ENCODE data around the gene CXCL14.
A peak's percentile ranks its signal among the peaks of the same experiment; 100 is the strongest.
"Not testable (repeated sequence)": the region's sequence is repeated elsewhere in the genome, so short reads cannot be mapped to it uniquely, and the experiment has no call there.

The CXCL14 gene

DNA sequence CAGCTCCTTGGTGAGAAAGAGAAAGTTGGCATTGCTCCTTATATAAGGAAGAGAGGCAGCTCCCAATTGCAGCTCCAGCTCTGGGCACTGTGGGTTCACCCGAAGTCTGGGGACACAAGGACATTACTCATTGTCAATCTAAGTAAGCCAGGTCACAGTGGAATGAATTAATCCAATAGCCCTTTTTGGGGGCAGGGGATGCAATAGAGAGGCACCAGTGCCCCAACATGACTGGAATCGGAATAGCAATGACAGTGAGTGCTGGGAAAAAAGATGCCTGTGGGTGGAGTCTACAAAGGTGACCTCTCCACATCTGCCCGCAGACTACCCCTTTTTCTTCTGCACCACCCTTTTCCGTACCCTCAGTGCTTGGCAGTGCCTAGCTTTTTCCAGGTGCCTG is 31.9 kb downstream of the CXCL14 start:
- DNase-seq (ENCODE audit: insufficient read length, low spot score), result no peak
- FAIRE-seq, result no peak

DNA sequence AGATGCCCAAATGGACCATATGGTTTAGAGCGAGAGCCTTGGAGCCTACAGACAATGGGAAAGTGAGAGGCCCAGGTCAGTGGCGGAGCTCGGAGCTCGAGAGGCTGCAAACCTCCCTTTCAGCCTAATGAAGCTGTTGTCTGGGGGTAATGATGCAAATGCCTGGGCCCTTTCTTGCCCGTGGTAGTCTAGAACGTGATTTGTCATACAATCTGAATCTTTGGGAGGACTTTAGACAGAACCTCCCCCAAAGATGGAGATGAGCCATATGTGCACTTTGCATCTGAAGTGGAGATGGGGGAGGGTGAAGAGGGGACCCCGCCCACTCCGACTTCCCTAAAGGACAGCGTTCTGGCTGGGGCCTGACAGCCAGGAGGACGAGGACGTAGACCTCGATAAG is 32.7 kb downstream of the CXCL14 start:
- DNase-seq (ENCODE audit: insufficient read length, low spot score) (no peak), FAIRE-seq (no peak)

DNA sequence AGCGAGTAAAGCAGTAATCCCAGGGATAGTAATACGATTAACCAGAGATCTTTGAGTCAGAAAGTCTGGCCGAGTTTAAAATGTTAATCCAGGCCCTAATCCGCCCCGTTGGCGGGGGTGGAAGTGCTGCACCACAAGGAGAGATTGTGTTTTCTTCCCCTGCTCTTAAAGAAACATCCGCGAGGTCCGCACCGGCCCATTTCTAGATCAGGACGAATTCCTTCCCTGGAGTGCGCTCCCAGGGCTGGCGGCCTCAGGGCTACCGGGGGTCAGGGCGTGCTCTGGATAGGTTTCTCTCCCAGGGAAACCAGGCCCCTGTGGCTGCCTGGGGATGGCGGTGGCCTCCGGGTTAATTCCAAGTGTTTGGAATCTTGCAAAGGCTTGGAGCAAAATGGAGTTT is 33.7 kb downstream of the CXCL14 start:
- DNase-seq (ENCODE audit: insufficient read length, low spot score) (no peak), FAIRE-seq (no peak)

DNA sequence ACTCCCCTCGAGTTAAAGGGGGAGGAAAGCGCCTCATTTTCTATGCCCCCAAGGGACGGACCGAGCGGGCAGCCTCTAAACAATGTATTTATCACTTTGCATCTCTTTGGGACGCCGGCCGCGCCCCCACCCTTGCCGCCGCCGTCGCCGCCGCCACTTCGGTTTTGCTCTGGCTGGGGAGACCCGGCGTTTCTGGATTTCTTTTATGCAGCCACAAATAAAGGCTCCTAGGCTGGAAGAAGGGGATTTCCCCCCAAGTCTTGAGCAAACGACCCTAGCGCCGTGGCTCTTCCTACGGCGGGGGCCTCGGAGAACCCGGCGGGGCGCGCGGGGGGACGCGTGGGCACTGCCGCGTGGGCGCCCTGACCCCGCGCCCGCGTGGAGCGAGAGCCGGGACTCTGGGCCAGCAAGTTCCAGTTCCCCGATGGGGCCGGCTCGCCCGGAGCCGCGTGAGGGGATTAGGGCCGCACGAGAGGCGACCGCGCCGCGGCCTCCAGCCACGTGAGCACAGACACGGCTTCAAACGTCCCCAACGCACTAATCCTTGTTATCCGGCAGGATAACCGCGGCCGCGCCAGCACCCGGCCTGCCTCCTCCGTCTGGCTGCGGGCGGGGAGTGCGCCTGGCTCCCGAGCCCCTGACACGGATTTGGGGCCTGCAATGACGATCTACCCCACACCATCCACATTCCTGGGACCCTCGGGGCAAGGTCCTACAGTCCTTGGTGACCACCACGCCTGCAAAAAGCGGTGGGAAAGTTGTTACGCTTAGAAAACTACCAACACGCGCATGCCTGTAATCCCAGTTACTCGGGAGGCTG is 35.1 kb downstream of the CXCL14 start:
- FAIRE-seq (no peak), DNase-seq (ENCODE audit: insufficient read length, low spot score) (no peak)

DNA sequence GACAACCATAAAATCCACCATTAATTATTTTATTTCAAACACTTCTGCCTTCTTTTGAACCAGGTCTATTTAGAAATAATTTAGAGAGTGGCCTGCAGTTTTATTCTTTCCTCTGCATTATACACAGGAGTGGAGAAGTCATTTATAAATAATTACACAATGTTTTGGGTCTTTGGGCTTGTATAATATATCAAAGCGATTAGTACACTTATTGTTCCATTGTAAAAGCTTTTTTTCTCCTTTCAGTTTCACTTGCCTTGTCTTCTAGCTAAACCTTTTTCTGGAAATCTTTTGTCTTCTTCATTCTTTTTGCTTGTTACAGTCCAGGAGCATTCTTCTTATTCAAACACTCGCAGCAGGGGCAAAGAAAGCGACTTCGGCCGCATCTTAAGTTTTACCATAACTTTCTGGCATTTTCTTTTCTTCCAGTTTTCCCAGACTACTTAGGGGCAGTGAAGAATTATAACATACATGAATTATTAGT is 35.7 kb downstream of the CXCL14 start:
- DNase-seq (ENCODE audit: insufficient read length, low spot score) (no peak), FAIRE-seq (peak; percentile 18)

DNA sequence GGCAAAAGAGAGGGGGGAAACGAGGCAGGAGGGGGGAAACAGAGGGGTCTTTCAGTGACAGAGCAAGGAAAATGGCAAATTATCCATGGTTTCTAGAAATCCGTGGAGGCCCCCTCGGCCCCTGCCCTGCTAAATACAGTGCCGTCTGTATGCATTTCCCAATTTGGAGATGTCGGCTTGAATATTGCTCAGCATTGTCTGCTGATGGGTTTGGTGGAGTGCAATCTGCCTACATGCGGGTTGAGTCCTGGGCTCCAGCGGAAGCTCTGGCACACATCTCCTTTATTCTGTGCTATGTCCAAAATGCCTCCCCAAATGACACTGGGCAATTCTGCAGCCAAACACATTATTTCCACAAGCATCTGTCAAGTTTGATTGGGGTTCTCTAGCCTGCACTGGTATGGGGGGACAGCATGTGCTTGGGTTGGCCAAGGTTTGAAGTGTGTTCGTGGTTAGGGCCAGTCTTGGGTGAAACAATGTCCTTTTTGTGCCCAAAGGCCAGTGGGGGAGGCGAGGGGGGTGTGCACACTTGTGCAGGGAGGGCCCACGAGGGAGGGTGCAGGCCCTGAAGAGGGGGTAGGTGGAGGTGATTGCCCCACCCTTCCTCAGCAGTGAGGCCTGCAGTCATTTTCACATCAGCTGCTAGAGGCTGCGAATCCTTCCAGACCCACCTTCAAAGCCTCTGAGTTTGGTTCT is 36.8 kb downstream of the CXCL14 start:
- DNase-seq (ENCODE audit: insufficient read length, low spot score), result no peak
- FAIRE-seq, result no peak

DNA sequence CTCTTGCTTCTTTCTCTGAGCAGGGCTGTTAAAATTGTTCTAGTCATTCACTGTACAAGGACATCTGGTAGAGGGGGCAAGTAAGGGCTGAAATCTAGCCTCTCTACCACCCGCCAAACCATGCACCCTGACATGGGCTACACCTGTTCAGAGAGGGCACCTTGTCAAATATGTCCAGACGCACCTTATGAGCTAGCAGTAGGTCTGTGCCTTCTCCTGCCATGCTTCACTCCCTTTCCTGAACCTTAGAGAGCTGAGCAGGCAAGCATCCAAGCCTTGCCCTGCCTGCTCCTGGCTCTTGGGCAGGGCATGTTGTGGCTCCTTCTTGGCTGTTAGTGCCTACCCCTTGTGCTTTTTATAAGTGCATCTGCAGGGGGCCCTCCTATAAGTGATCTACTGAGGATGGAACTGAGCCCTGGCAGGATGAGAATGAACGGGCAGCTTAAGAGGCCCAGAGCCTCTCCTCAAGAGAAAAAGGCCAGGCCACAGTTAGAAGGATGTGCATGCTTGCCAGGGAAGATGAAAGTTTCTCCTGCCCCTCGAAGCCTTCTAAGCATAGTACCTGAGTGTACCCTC is 39.3 kb downstream of the CXCL14 start:
- FAIRE-seq (no peak), DNase-seq (ENCODE audit: insufficient read length, low spot score) (no peak)

DNA sequence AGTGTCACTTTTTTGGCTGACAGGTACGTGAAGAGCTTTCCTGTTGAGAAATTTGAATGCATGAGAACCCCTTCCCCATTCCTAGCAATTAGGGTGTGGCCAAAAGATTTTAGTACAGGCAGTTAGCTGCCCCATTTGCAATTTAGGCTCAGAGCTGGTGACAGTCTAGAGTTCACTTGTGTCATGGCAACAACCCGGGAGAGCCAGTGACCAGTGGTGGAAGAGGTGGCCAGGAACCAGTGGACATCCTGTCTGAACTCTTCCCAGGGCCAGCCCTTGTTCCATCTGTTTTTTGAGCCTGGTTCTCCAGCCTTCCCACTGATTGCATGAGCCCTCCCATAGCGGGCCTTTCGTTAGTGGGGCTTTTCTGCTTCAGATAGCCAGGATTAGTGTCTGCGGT is 40.5 kb downstream of the CXCL14 start:
- DNase-seq (ENCODE audit: insufficient read length, low spot score) (no peak), FAIRE-seq (no peak)

DNA sequence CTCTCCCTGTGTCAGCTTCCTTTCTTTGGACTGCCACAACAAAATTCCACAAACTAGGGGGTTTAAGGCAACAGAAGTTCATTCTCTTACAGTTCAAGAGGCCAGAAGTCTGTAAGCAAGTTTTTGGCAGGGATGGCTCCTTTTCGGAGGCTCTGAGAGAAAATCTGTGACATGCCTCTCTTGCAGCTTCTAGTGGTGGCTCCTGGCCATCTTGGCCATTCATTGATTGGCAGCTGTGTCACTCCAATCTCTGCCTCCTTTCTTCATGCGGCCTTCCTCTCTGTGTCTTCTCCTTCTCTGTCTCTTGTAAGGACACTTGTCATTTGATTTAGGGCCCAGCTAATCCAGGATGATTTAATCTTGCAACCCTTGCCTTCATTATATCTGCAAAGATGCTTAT is 41.0 kb downstream of the CXCL14 start:
- DNase-seq (ENCODE audit: insufficient read length, low spot score), result no peak
- FAIRE-seq, result no peak

DNA sequence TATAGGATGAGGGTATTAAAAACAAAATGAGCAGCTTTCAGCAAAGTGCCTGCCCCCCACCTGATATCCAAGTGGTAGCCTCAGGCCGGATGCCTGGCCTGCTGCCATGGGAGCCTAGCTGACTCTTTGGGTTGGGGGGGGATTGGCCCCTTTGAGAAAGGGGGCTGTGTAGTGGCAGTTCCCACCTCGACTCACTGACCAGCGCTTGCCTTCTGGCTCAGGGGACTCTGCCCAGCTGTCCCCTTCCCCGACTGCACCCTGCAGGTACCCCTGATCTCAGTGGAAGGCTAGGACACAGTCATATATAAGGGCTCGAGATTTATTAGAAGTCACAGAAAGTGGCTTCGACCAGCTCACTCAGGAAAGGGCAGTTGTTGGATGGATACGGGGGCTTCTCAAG is 41.5 kb downstream of the CXCL14 start:
- no peak for DNase-seq (ENCODE audit: insufficient read length, low spot score)
- FAIRE-seq, result no peak

DNA sequence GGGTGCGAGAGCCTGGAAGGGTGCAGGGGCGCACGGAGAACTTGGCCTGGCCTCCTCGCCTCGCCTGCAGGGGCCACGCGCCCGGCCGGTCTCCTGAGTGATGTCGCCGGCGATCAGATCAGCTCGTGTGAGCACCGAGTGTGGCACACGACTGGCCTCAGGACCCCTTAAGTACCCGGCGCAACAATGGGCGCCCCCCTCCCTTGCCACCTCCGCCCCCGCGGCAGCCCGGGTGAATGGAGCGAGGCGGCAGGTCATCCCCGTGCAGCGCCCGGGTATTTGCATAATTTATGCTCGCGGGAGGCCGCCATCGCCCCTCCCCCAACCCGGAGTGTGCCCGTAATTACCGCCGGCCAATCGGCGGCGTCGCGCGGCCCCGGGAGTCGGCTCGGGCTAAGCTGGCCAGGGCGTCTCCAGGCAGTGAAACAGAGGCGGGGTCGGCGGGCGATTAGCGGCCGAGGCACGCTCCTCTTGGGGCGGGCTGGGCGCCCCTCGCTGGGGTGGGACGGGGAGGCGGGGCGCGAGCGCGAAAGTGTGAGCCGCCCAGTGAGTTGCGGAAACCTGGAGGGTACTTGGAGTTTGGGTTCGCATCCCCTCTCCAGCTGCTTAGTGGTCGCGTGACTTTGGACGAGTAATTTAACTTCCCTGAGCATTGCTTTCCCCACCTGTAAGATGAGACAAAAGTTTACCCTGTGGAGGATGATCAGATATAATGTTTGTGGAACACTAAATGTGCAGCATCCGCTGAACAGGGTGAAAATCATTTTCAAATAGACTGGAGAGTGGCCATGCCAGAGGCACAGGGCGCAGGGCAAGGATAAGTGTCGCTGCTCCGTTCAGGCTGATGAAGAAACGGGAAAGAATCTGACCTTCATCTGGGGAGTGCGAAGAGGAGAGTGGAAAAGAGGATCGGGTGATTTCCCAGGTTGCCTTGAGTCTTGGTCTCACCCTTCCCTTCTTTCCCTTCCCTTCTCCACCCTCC is 42.7 kb downstream of the CXCL14 start, which contains the start of gene NEUROG1:
TSS of gene NEUROG1 (minus strand) at position 145 of the 982 bp plus-strand sequence. CDS start 274 bp downstream, outside the sequence.
- DNase-seq (ENCODE audit: insufficient read length, low spot score) (no peak), FAIRE-seq (no peak)

DNA sequence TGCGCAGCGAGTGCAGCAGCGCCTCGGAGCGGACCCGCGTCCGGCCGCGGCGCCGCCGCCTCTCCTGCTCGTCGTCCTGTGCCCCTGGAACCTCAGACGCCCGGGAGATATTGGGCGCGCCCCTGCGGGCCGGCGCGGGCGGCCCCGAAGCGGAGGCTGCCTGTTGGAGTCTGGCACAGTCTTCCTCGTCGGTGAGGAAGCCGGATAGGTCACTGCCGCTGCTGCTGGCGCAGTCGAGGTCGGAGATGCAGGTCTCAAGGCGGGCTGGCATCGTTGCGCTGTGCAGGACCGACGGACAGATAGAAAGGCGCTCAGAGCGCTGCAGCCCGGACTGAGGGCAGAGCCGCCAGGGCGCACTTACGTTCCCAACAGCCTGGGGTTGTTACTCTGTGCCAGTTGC is 43.4 kb downstream of the CXCL14 start:
- FAIRE-seq (no peak), DNase-seq (ENCODE audit: insufficient read length, low spot score) (no peak)

DNA sequence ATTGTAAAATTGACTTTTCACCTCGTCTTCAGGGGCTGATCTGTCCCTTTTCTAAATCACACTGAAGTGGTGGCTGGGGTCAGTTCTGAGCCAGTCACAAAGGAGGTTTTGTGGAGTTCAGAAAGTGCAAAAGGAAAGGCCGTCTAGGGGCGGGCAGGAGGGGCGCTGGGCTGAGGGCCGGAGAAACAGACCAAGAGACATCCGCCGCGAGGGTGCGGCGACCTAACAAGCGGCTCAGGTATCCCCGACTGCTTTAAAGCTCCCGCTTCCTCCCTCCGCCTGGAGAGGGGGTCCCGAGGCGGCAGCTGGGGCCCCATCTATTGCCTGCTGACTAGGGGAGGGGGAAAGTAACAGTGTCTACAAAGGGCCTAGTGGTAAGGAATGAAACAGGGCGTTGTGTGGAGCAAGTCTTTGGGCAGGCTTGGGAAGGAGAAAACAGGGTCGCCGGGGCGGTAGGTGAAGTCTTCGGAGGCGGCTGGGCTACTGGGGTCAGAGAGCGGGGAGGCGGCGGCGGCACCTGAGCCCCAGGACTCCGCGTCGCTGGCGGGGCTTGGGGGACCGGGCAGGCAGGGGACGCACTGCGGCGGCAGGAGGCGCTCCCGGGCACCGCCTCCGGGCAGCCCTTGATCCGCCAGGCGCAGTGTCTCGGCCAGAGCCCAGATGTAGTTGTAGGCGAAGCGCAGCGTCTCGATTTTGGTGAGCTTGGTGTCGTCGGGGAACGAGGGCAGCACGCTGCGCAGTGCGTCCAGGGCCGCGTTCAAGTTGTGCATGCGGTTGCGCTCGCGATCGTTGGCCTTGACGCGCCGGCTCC is 44.0 kb downstream of the CXCL14 start:
- DNase-seq (ENCODE audit: insufficient read length, low spot score) (no peak), FAIRE-seq (no peak)

DNA sequence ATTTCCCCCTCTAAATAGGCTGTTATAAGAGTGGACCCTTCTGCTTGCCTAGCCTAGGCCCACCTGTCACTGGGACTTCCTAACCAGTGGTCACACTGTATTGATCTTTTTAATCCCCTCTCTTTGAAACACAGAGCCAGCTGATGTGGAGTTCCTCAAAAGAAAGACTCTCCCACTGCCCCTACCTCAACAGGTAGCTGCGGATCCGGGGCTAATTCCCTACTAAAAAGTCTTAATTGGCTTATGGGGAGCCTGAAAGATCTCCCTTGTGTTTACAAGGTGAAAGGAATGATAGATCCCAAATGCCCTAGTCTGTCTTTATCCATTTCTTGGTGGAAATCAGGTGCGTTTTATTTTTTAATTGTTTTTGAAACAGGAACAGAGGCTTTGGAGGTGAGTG is 45.0 kb downstream of the CXCL14 start:
- DNase-seq (ENCODE audit: insufficient read length, low spot score), result no peak
- FAIRE-seq, result no peak

DNA sequence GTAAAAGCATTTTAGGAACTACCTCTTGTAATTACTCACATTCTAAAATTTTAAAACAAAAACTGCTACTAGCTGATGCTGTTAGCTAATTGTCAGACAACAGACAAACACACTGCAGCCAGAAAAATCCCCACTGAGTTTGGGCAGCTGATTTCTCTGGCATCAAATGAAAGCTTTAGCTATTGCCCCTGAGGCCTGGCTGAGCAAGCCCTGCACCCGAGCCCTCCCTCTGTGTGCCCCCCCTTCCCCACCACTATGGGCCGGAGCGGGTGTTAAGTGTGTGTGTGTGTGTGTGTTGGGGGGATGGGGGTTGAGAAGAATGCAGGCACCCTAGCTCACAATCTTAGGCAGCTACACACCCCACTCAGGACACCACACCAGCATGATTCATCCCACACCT is 45.5 kb downstream of the CXCL14 start:
- DNase-seq (ENCODE audit: insufficient read length, low spot score) (no peak), FAIRE-seq (no peak)

DNA sequence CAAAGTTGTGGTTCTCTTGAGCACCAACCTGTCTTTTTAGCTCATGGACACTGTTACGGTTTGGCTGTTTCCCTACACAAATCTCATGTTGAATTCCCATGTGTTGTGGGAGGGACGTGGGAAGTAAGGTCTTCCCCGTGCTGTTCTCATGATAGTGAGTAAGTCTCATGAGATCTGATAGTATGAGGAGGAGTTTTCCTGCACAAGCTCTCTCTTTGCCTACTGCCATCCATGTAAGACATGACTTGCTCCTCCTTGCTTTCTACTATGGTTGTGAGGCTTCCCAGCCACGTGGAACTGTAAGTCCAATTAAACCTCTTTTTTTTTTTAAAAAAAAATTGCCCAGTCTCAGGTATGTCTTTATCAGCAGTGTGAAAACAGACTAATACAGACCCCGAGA is 49.2 kb downstream of the CXCL14 start:
- FAIRE-seq; DNase-seq (ENCODE audit: insufficient read length, low spot score): not testable (repeated sequence)

DNA sequence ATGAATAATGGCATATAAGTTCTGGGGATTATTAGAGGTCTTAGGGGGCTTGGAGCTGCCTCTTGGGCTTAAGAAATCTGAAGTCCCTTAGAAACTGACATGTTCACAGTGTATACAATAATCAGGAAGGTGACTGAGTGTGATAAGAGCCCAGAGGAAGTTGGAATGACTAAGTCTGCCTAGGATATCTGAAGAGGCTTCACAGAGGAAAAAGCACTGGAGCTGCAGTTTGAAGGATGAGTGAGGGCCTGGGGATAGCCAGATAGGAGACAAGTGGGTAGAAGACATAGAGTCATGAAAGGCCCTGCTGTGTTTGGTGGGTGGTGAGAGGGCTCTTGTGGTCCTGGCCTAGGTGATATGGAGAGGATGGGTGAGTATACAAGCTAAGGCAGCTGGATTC is 51.9 kb downstream of the CXCL14 start:
- FAIRE-seq, result no peak

DNA sequence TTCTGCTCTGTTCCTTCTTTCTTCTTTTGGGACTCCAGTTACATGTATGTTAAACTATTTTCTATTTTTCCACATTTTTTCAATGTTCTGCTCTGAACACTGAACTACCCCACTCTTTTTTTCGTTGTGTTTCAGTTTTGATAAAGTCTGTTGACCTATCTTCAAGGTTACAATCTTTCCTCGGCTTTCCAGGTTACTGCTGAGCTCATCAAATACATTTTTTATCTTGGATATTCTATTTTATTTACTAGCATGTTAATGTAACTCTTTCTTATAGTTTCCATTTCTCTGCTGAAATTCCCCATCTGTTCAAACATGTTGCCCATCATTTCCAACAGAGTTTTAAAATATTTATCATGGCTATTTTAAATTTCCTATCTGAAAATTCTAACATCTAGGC is 56.8 kb downstream of the CXCL14 start:
- FAIRE-seq, result no peak
- no peak for DNase-seq (ENCODE audit: insufficient read length, low spot score)

More for the DNA sequence above, 51.9 kb downstream of the CXCL14 start:
- no peak for DNase-seq (ENCODE audit: insufficient read length, low spot score)
